Activated CD4-positive, alpha-beta T cell treated with anti-CD3 and anti-CD28 coated beads, Interleukin-2, Interleukin-4, amounts not matched to agents 100 ng/mL and 50 ng/mL, durations not matched to agents 16 hours and 8 hours (primary cell): ENCODE results near the gene WBP2.

ENCODE experiments used
- DNase-seq: peaks from one replicate; pipeline ENCODE4 v3.0.0-alpha.2; 2020; ENCODE audit warnings: low spot score

The WBP2 gene

DNA sequence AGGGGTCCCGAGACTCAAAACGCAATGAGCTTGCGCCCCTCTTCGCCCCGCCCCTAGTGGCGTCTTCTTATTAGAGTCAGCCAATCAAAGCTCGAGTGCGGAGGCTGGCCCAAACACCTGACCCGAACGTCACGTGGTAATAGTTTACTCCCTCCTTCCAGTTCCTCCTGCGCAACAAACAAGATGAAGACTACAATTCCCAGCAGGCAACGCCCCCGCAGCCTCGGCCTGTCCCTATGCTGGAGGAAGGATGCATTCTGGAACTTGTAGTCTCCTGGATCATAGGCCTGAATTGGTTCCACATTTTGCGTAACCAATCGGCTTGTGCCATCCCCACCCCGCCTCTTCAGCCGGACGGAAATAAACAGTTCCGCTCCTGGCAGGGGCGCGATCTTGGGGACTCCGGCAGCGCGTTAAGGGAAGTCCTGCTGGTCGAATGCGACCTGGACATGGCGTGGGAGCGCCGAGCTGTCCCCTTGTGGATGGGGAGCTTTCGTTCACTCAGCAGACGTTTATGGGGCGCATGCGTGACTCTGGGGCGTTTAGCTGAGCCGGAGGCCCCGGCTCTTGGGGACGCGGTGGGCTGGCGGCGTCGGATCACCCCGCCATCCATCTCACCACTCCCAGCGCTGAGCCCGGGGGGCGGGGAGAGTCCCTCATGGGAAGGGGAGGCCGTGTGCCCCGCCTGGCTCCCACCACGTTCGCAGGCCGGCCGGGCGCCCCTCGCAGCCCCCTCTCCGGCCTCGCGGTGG, at the start of gene WBP2:
TSS of gene WBP2 (minus strand) at position 26 of the 752 bp plus-strand sequence. CDS start 38 bp downstream, outside the sequence.
- DNase-seq = peak; percentile 99

DNA sequence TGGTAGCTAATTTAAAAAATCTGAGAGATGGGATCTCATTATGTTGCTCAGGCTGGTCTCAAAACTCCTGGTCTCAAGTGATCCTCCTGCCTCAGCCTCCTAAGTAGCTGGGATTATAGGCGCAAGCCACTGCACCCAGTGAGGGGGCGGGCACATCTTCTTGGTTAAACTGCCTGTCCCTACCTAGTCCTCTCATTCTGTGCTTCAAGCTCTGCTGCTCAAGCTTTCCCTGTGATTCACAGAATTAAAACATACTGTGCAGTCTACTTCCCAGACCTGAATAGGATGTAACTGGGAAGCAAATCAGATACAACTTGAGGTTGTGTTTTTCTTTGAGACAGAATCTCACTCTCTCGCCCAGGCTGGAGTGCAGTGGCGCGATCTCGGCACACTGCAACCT, 47.3 kb upstream of the WBP2 start:
- no peak for DNase-seq

DNA sequence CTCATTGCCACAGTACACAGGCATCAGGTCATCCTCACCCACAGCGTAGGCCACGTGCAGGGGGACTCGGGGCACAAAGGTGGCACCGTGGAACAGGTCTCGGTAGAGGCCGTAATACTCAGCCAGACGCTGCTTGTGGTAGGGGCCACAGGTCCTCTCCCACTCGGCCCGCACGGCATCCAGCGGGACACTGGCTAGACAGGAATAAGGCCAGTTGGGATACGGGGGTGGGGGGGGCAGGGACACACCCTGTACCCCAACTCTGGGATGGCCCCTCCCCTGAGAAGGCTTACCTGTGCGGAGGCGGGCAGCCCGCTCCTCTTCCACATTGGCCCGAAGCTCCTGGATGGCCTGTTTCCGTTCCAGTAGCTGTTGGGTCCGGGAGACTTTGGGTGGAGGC, 46.6 kb upstream of the WBP2 start:
- DNase-seq = no peak

DNA sequence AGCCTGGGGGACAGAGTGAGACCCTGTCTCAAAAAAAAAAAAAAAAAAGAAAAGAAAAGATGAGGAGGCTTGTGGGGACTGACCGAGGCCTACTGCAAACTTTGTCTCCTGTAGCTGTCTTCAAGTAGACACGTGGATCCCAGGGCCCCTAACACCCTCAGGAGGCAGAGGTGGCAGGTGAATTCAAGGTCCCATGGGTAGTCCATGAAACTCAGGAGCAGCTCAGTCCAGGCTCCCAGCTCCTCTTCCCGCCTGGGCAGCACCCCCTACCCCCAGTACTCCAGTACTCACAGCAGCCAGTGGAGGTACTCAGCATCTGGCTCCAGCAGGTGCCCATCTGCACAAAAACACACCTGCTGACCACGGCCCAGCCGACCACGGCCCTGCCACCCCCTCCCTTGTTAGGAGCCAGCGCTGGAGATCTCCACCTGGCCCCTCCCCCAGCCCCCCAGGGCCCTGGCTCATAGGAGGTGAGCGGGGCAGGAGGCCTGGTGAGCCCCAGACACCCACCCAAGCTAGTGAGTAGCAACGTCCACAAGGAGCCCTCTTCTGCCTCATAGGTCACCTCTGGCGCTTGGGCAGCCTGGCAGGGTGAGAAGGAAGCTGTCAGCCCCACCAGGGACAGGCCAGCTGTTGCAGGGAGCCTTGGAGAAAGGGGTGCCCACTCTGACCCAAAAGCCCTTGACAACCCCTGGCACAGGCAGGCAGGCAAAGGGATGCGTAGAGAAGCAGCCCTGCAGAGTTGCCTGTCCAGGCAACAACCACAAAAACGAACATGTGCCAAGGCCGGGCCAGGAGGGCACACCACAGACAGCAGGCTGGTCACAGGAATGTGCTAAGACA, 45.8 kb upstream of the WBP2 start:
- DNase-seq = no peak

DNA sequence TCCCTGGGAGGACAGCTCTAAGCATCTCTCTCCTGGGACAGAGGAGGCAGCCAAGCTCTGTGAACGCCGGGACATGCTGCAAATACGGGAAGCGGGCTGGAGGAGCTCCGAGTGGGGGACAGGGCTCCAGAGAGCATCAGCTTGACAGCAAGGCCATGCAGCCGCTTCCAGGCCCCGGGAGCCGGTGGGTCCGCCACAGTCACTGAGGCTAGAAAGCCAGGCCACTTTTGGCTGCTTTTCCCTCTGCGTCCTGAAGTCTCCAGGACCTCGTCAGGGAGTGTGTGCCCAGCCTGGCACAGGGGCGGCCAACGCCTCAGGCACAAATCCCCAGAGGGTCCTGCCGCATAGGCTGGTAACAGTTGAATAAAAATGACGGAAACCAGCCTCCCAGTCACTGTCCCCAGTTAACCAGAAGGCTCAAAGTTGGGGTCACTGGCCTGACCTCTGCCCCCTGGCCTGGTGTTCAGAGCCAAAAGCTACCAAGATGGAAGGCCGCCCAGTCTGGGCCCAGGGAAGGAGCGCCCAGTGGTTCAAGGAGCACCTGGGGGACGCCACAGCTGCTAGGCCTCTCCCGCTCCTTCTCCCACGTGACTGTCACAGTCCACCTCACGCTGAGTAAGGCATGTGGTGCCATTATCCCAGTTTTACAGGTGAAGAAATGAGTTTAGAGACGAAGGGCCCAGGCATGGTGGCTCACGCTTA, 44.8 kb upstream of the WBP2 start:
- no peak for DNase-seq

DNA sequence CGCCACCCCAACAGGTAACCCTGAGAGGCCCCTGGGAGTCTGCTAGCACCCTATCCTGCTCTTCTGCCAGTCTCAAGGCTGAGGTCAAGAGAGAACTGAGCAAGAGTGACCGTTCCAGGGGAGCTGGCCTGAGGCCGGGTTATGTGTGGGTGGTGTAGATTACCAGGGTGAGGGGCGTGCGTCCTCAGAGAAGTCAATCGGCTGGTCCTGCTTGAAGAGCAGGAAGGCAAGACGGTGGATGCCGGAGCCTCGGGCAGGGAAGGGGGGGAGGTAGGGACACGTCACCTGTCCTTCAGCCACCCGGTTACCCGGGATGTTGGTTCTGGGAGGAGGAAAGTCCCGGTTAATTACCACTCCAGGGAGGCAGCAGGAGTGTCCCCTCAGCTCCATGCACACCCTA, 44.2 kb upstream of the WBP2 start:
- no peak for DNase-seq

DNA sequence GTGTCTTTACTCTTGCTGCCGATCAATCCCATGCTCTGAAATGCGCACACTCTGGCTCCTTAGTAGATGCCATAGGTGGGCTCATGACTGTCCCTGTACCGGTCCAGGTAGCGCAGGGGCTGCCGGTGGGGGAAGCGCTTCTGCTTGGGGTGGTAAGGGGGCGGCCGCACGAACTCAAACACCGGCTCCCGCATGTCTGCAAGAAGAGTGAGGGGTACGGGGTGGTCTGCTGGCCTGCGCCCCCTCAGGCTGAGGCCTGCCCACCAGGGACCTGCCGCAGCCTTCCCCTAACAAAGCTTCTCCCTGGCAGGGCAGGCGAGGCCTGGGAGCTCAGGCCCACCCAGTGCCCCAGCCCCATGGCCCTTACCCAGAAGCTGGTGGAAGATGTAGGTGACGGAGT, 43.7 kb upstream of the WBP2 start:
- no peak for DNase-seq

DNA sequence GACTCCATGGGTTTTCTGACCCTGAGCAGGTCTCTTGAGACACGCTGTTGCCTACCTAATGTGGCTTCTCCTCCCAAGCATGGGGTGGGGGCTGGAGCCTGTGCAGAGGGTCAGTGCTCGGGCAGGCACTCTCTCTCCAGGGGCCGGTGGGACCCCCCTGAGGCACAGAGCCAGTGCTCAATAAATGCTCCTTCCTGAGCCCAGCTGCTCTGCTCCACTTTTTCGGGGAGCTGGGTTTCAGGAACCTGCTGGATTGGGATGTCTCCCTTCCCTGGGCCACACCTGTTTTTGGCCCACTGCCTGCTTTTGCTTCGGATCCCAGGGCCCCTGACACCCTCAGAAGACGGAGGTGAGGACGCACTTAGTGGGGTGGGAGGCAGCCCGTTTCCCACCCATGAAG, 42.9 kb upstream of the WBP2 start:
- DNase-seq = no peak

DNA sequence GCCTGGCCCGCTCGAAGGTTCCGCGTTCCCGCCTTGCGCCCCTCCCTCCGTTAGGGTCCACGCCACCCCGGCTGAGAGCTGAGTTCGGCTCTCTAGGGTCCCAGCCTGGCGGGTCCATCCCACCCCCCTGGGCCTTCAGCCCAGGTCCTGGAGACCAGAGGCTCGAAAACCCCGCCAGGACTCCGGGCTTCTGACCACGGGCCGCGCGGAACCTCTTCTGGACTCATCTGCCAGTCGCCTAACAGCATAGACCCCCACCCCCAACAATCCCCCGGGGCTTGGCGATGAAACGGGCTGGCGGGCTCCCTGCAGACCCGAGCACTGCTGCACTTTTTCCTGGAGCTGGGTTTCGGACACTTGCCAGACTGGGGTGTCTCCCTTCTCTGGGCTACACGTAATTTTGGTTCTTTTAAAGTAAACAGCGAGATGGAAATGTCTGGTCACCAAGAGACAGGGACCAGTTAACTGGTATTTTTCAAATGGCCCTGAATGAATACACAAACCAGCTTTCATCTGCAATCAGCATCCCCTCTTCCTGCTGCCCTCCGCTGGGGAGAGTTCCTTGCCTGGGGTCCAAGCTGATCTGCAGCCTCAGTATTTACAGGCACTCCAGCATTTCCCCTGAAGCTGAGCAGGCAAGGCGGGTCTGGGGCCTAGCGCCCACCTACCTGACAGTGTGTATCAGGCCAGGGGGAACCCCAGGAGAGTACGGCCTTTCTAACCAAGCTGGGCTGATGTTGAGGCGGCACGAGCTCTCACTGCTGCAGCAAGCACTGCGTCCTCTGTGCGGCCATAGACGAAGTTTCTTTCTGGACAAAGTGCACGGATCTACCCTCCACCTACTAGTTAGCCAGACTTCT, 42.3 kb upstream of the WBP2 start:
- no peak for DNase-seq

- DNase-seq = peak; percentile 79
These were observed 41.5 kb upstream of the WBP2 start, which contains the start of gene TRIM65 for GRCh38 chr17:75896415-75897159. TRIM65 (minus strand) TSS chr17:75896951; CDS start chr17:75896937, 14 bp downstream.

- DNase-seq = no peak
These were observed 40.4 kb upstream of the WBP2 start for GRCh38 chr17:75895370-75896155.

GRCh38 chr17:75894049-75894733, 39.1 kb upstream of the WBP2 start:
- DNase-seq = no peak

GRCh38 chr17:75893305-75894048, 38.3 kb upstream of the WBP2 start:
- no peak for DNase-seq

DNA sequence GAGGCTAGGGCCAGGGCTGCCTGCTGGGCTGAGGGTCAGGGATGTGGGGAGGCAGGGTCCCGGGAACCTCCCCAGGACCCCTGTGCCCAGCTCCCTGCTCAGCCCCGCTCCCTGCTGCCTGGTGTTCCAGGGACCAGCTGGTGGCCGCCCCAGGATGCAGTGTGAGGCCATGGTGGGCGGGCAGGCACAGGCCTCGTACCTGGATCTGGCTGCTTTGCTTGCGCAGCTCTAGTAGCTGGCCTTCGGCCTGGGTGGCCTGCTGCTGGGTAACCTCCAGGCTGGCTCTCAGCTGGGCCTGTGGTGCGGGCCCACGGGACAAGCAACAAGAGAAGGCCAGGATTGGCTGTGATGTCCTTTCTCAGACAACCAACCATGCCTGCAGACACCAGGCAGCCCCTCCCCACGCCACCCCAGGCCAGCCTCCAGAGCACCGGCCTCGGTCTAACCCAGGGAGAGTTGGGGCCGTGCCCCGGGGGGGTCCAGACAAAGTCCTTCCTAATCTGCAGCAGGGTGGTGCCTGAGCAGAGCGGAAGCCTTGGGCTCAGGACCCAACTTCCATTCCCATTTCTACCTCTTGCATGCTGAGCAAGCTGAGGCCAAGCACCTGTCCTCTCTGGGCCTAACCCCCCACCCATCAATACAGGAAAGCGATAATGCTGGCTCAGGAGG, 37.6 kb upstream of the WBP2 start:
- no peak for DNase-seq

- DNase-seq = no peak
These were observed 36.7 kb upstream of the WBP2 start for GRCh38 chr17:75891605-75892555.

- no peak for DNase-seq
These were observed 36.0 kb upstream of the WBP2 start for GRCh38 chr17:75891022-75891604.

- DNase-seq = no peak
These were observed 34.3 kb upstream of the WBP2 start for GRCh38 chr17:75889454-75889853.
